WTC11 (cell line): ENCODE measurements around the gene CCDC172. TPM values are rescaled to one million over a fixed set of nuclear protein-coding genes. Genes with fewer than 3 reads are reported as not detected.

Source experiments
- ATAC-seq: fragments of 200-7000 bp; cut with Tn5 transposase; 2 replicates; pipeline ENCODE4 v1.10.0; 2021; ENCODE audit warnings: mild to moderate bottlenecking, moderate library complexity
- CTCF ChIA-PET: fragments of 300-600 bp; sonication (Branson Sonifier 250); formaldehyde crosslinking; loops from one replicate; lab custom pipeline; 2021; ENCODE audit warnings: antibody characterized with exemption; lab: Charles Lee
- POLR2A ChIA-PET: fragments of 350-600 bp; sonication (Branson Sonifier 250); formaldehyde crosslinking; loops from one replicate; lab custom pipeline; 2021; ENCODE audit warnings: antibody characterized with exemption; lab: Charles Lee
- DNase-seq: peaks from one replicate; pipeline ENCODE4 v3.0.0; 2021; ENCODE audit warnings: low spot score
- H3K27ac Mint-ChIP-seq: 2 replicates; pipeline ENCODE4 v1.8.0; 2021; ENCODE audit warnings: mixed read lengths
- H3K27me3 Mint-ChIP-seq: 2 replicates; pipeline ENCODE4 v1.8.0; 2021; ENCODE audit warnings: low read depth, mild to moderate bottlenecking, moderate library complexity, mixed read lengths
- H3K36me3 Mint-ChIP-seq: 2 replicates; pipeline ENCODE4 v1.8.0; 2021; ENCODE audit warnings: mixed read lengths
- H3K4me1 Mint-ChIP-seq: 2 replicates; pipeline ENCODE4 v1.8.0; 2022; ENCODE audit warnings: mixed read lengths
- H3K4me3 Mint-ChIP-seq: 2 replicates; pipeline ENCODE4 v1.8.0; 2021; ENCODE audit warnings: mild to moderate bottlenecking, moderate library complexity, mixed read lengths
- H3K9me3 Mint-ChIP-seq: 2 replicates; pipeline ENCODE4 v1.8.0; 2021; ENCODE audit warnings: mixed read lengths
- AFF4 ChIP-seq: sonication (generic); formaldehyde crosslinking; IDR thresholded peaks from 2 replicates; pipeline ENCODE4 v1.8.1; 2023; ENCODE audit warnings: mild to moderate bottlenecking, missing genetic modification reagents, borderline replicate concordance
- ATF2 ChIP-seq: sonication (generic); formaldehyde crosslinking; IDR thresholded peaks from 2 replicates; pipeline ENCODE4 v1.8.1; 2022; ENCODE audit warnings: low read depth, missing genetic modification reagents, borderline replicate concordance
- CREB1 ChIP-seq: sonication (generic); formaldehyde crosslinking; IDR thresholded peaks from 2 replicates; pipeline ENCODE4 v1.8.0; 2023; ENCODE audit warnings: mild to moderate bottlenecking, missing genetic modification reagents
- ESRRA ChIP-seq: sonication (generic); formaldehyde crosslinking; IDR thresholded peaks from 2 replicates; pipeline ENCODE4 v1.8.1; 2022; ENCODE audit warnings: mild to moderate bottlenecking, missing genetic modification reagents, borderline replicate concordance
- ETV6 ChIP-seq: sonication (generic); formaldehyde crosslinking; IDR thresholded peaks from 2 replicates; pipeline ENCODE4 v1.8.1; 2022; ENCODE audit warnings: mild to moderate bottlenecking, missing genetic modification reagents
- FOXP4 ChIP-seq: sonication (generic); formaldehyde crosslinking; IDR thresholded peaks from 2 replicates; pipeline ENCODE4 v1.8.0; 2022; ENCODE audit warnings: mild to moderate bottlenecking, missing genetic modification reagents
- GRHL2 ChIP-seq: fragments of 250-450 bp; sonication (Bioruptor Pico); IDR thresholded peaks from 2 replicates; pipeline ENCODE4 v1.8.0; 2022; ENCODE audit warnings: mild to moderate bottlenecking, moderate library complexity; ENCODE audit not compliant: insufficient replicate concordance, severe bottlenecking
- GTF2I ChIP-seq: fragments of 250-450 bp; sonication (Bioruptor Pico); conservative IDR thresholded peaks from 2 replicates; pipeline ENCODE4 v1.4.0; 2021; ENCODE audit warnings: mild to moderate bottlenecking
- HMGA2 ChIP-seq: fragments of 250-450 bp; sonication (Bioruptor Pico); IDR thresholded peaks from 2 replicates; pipeline ENCODE4 v1.4.0; 2021; ENCODE audit warnings: mild to moderate bottlenecking, moderate library complexity
- PRDM15 ChIP-seq: sonication (generic); formaldehyde crosslinking; IDR thresholded peaks from 2 replicates; pipeline ENCODE4 v1.8.0; 2022; ENCODE audit warnings: missing genetic modification reagents
- PREB ChIP-seq: sonication (generic); formaldehyde crosslinking; IDR thresholded peaks from 2 replicates; pipeline ENCODE4 v1.8.1; 2022; ENCODE audit warnings: mild to moderate bottlenecking, missing genetic modification reagents, moderate library complexity, borderline replicate concordance
- PRRX2 ChIP-seq: fragments of 250-450 bp; sonication (Bioruptor Pico); IDR thresholded peaks from 2 replicates; pipeline ENCODE4 v1.8.0; 2021; ENCODE audit warnings: mild to moderate bottlenecking
- USF1 ChIP-seq: sonication (generic); formaldehyde crosslinking; IDR thresholded peaks from 2 replicates; pipeline ENCODE4 v1.8.0; 2022; ENCODE audit warnings: mild to moderate bottlenecking, missing genetic modification reagents
- ZBTB21 ChIP-seq: sonication (generic); formaldehyde crosslinking; IDR thresholded peaks from 2 replicates; pipeline ENCODE4 v1.8.1; 2023; ENCODE audit warnings: mild to moderate bottlenecking, missing genetic modification reagents, borderline replicate concordance
- ZNF263 ChIP-seq: sonication (generic); formaldehyde crosslinking; IDR thresholded peaks from 2 replicates; pipeline ENCODE4 v1.8.1; 2022; ENCODE audit warnings: low read depth, mild to moderate bottlenecking, moderate library complexity, missing genetic modification reagents
- ZNF416 ChIP-seq: fragments of 250-450 bp; sonication (Bioruptor Pico); IDR thresholded peaks from 2 replicates; pipeline ENCODE4 v1.9.0; 2021; ENCODE audit warnings: mild to moderate bottlenecking, inconsistent platforms
- ZSCAN18 ChIP-seq: fragments of 250-450 bp; sonication (Bioruptor Pico); IDR thresholded peaks from 2 replicates; pipeline ENCODE4 v2.1.2; 2022; ENCODE audit warnings: mild to moderate bottlenecking, moderate library complexity
- total RNA-seq: library from RNA; stranded (reverse); gene quantifications from 3 replicates; pipeline ENCODE4 v1.2.3, GENCODE V29; 2021
- TF ChIP-seq, protein P1 (sequence below): sonication (generic); formaldehyde crosslinking; IDR thresholded peaks from 2 replicates; pipeline ENCODE4 v1.8.0; 2022; ENCODE audit warnings: mild to moderate bottlenecking, missing genetic modification reagents
- TF ChIP-seq, protein P2 (sequence below): sonication (generic); formaldehyde crosslinking; IDR thresholded peaks from 2 replicates; pipeline ENCODE4 v1.8.1; 2023; ENCODE audit warnings: mild to moderate bottlenecking, missing genetic modification reagents, moderate library complexity

The CCDC172 gene
- total RNA-seq, 1 experiment from 2014 or later: 2.0 TPM

- ChIA-PET POLR2A (interaction anchor here (0.6 kb wide), 1 partner anchor 630 kb away, joined by 5 read pairs; no protein-coding TSS in a partner anchor), CTCF (interaction anchor here (1.1 kb wide), 1 partner anchor 73 kb away, joined by 3 read pairs; no protein-coding TSS in a partner anchor)
- DNase-seq (no peak), ATAC-seq (peak; percentile 26; the same call in 1 of the 2 replicates)
- TF ChIP-seq, protein P1, sequence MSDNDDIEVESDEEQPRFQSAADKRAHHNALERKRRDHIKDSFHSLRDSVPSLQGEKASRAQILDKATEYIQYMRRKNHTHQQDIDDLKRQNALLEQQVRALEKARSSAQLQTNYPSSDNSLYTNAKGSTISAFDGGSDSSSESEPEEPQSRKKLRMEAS: no peak
- no peak for TF ChIP-seq FOXP4 (CRISPR knock-in tag)
- no peak for TF ChIP-seq PREB (CRISPR knock-in tag)
- no peak for TF ChIP-seq ZNF416 (CRISPR knock-in tag)
- TF ChIP-seq, protein P2, sequence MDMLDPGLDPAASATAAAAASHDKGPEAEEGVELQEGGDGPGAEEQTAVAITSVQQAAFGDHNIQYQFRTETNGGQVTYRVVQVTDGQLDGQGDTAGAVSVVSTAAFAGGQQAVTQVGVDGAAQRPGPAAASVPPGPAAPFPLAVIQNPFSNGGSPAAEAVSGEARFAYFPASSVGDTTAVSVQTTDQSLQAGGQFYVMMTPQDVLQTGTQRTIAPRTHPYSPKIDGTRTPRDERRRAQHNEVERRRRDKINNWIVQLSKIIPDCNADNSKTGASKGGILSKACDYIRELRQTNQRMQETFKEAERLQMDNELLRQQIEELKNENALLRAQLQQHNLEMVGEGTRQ (CRISPR knock-in tag): no peak
- no peak for TF ChIP-seq ZSCAN18 (CRISPR knock-in tag)
- no peak for TF ChIP-seq GTF2I
- TF ChIP-seq HMGA2 (CRISPR knock-in tag): no peak
- TF ChIP-seq CREB1 (CRISPR knock-in tag): no peak
- no peak for TF ChIP-seq ETV6 (CRISPR knock-in tag)
- TF ChIP-seq AFF4 (CRISPR knock-in tag): no peak
- no peak for TF ChIP-seq ESRRA (CRISPR knock-in tag)
- TF ChIP-seq PRRX2 (CRISPR knock-in tag): no peak
- Mint-ChIP-seq H3K9me3 (peaks cover 3% of the 10 kb centered on the region; the same call in 1 of the 2 replicates), H3K27ac (no peak overlapping the region), H3K36me3 (no peaks in the 10 kb centered on the region), H3K4me1 (peaks cover 10% of the 10 kb centered on the region), H3K4me3 (no peak overlapping the region), H3K27me3 (no peaks in the 10 kb centered on the region)
Observed at GRCh38 chr10:116312548-116312947, 11.7 kb upstream of the CCDC172 start.

- H3K27ac Mint-ChIP-seq: no peak overlapping the region
- H3K4me1 Mint-ChIP-seq: peaks cover 10% of the 10 kb centered on the region
- ATAC-seq: no peak
- POLR2A ChIA-PET: no interaction called here
- H3K4me3 Mint-ChIP-seq: no peak overlapping the region
- H3K9me3 Mint-ChIP-seq: peaks cover 3% of the 10 kb centered on the region; the same call in 1 of the 2 replicates
- CTCF ChIA-PET: no interaction called here
- no peaks in the 10 kb centered on the region for H3K36me3 Mint-ChIP-seq
- no peak for DNase-seq
- no peaks in the 10 kb centered on the region for H3K27me3 Mint-ChIP-seq
- no peak for TF ChIP-seq ATF2 (CRISPR knock-in tag)
- TF ChIP-seq USF1 (CRISPR knock-in tag): no peak
- TF ChIP-seq PRDM15 (CRISPR knock-in tag): no peak
- no peak for TF ChIP-seq ZNF263
- no peak for TF ChIP-seq HMGA2 (CRISPR knock-in tag)
- TF ChIP-seq ZBTB21 (CRISPR knock-in tag): no peak
- no peak for TF ChIP-seq GRHL2 (CRISPR knock-in tag)
Observed at GRCh38 chr10:116316503-116316902, 7.7 kb upstream of the CCDC172 start.
